Lung (tissue), 12 donors: ENCODE results near the gene DSC3. TPM values are rescaled to one million over a fixed set of nuclear protein-coding genes. Genes with fewer than 3 reads are reported as not detected.

Experiments
- ATAC-seq: fragments of 200-7000 bp; cut with Tn5 transposase; one replicate; pipeline ENCODE4 v1.9.1; 2020; ENCODE audit warnings: moderate number of reproducible peaks; ENCODE audit not compliant: insufficient read depth, low FRiP score
- DNase-seq, 3 donors: peaks; one replicate each; pipeline ENCODE4 v3.0.0-alpha.2; 2013 to 2017
- H3K27ac ChIP-seq, 2 donors: one replicate each; pipeline ENCODE4 v1.5.1; 2013; ENCODE audit warnings: mild to moderate bottlenecking in 2 of 2, moderate library complexity in 2 of 2, control low read depth in 1 of 2, inconsistent platforms in 1 of 2, low read depth in 1 of 2, low read length in 1 of 2
- H3K27me3 ChIP-seq, 3 donors: one replicate each; pipeline ENCODE4 v1.5.1; 2013; ENCODE audit warnings: low read length in 2 of 3; ENCODE audit not compliant: control insufficient read depth in 3 of 3, insufficient read depth in 3 of 3
- H3K36me3 ChIP-seq, 4 donors: one replicate each; pipeline ENCODE4 v1.5.1; 2013; ENCODE audit warnings: low read length in 4 of 4, mild to moderate bottlenecking in 1 of 4, moderate library complexity in 1 of 4; ENCODE audit not compliant: control insufficient read depth in 4 of 4, insufficient read depth in 4 of 4
- H3K4me1 ChIP-seq, 5 donors: one replicate each; pipeline ENCODE4 v1.5.1; 2013; ENCODE audit warnings: low read length in 5 of 5, mild to moderate bottlenecking in 2 of 5, moderate library complexity in 1 of 5; ENCODE audit not compliant: control insufficient read depth in 5 of 5, insufficient read depth in 5 of 5
- H3K4me3 ChIP-seq: one replicate; pipeline ENCODE4 v1.5.1; 2013; ENCODE audit warnings: mild to moderate bottlenecking, control low read depth, moderate library complexity
- H3K9ac ChIP-seq, 2 donors: one replicate each; pipeline ENCODE4 v1.5.1; 2013; ENCODE audit warnings: low read length in 2 of 2, control low read depth in 1 of 2; ENCODE audit not compliant: insufficient read depth in 1 of 2
- H3K9me3 ChIP-seq, 4 donors: one replicate each; pipeline ENCODE4 v1.5.1; 2013; ENCODE audit warnings: low read length in 3 of 4, mild to moderate bottlenecking in 1 of 4, moderate library complexity in 1 of 4; ENCODE audit not compliant: control insufficient read depth in 4 of 4, insufficient read depth in 3 of 4
- CTCF ChIP-seq: IDR thresholded peaks from 2 replicates; pipeline ENCODE4 v1.5.1; 2012; ENCODE audit warnings: mild to moderate bottlenecking; ENCODE audit errors: control extremely low read depth, extremely low read depth
- WGBS, 2 donors: extraction: QIAGEN DNeasy Blood & Tissue Kit; methylation state at CpG; one replicate each; pipeline ENCODE4 v1.1.7; 2013; 5-methylcytosine and 5-hydroxymethylcytosine counted together
- polyA plus RNA-seq, 2 donors: library from polyadenylated mRNA; stranded (reverse); fragments of 200-250 nt; gene quantifications; one replicate each; pipeline ENCODE4 v1.2.1, GENCODE V29; 2013
- total RNA-seq, 2 donors: library from RNA; depleted of rRNA in 1 of 2; stranded (reverse); fragments of >200 nt in 1 of 2; gene quantifications; one replicate each; pipeline ENCODE4 v1.2.1, GENCODE V29; 2014 to 2021
- donor health status: control.
- donor health status: control.
- donor health status: Bipolar disorder and iron deficiency.
- donor health status: healthy.
- donor health status: DM: yes; HTN: yes; CAD: no.

The DSC3 gene
- total and polyA plus RNA-seq, 4 donors = 0.41 to 1.3 (median 0.52) TPM

GRCh38 chr18:30989141-30989540 lies 53.4 kb downstream of the DSC3 start:
- ATAC-seq (no peak), DNase-seq (no peak)
- Histone ChIP-seq H3K9me3 (no peaks in the 10 kb centered on the region), H3K36me3 (no peaks in the 10 kb centered on the region), H3K4me3 (no peak overlapping the region), H3K9ac (no peak overlapping the region), H3K27me3 (no peaks in the 10 kb centered on the region), H3K4me1 (peaks cover 0 to 3% (median 0%) of the 10 kb centered on the region in 5 donors), H3K27ac (no peak overlapping the region)
- 91 to 93% methylated on average over 1 of the region's 1 CpG for WGBS, 2 donors
- TF ChIP-seq CTCF = no peak

DNA sequence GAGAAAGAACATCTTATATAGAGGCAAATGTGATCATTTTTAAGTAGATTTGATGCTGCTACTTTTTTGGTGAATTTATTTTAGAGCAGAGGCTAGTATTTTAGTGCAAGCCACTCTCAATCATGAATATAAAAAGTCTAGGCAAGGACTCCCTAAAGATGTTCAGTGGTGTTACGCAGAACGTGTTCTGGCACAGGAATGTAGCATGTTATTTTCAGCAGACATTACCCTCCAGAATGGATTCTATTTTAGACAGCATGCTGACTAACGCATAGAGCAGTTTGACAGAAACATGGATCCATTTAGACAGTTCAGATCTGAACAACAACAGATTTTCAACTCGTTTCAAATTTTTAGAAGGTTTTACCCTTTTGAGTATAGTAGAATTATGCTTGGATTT lies 54.1 kb downstream of the DSC3 start:
- Histone ChIP-seq H3K27me3 (no peaks in the 10 kb centered on the region), H3K9me3 (no peaks in the 10 kb centered on the region), H3K9ac (no peak overlapping the region), H3K4me1 (peaks cover 0 to 3% (median 0%) of the 10 kb centered on the region in 5 donors), H3K36me3 (no peaks in the 10 kb centered on the region), H3K27ac (no peak overlapping the region), H3K4me3 (no peak overlapping the region)
- WGBS, 2 donors = 89% methylated on average over 4 of the region's 4 CpGs
- DNase-seq (no peak), ATAC-seq (no peak)
- no peak for TF ChIP-seq CTCF

DNA sequence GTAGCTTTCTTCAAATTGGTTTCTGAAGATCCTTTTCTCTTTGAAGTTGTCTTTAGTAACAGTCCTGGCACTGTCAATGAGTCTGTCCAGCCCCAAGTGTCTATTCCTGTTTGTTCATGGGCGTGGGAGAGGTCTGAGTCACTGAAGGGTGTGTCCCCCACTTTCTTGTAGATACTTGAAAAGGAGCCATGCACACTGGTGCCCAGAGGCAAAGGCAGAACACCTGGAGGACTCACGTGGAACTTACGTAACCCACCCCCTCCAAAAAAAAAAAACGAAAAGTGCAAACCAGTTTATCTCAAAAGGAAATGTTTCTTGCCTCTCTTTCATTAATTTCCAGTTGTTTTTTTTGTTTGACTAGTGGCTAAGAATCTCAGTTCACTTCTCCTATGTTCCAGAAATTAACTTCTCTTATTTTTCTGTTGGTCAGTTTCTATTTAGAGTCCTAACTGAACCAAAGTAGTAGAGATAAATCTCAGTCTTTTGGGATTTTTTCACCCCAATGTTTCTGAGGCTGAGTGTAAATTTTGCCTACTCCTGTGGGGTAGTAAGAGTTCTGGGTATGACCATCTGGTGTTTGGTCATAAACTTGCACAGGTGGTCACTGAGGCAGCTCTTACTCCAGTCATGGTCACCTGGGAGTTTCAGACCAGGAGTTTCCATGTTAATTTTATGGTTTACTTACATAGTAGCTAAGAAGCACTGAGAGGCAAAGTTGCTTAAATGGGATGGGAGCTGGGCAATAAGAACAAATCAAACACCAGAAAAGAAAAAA lies 54.9 kb downstream of the DSC3 start:
- Histone ChIP-seq H3K4me1 (peaks cover 0 to 3% (median 0%) of the 10 kb centered on the region in 5 donors), H3K27me3 (no peaks in the 10 kb centered on the region), H3K9ac (no peak overlapping the region), H3K27ac (no peak overlapping the region), H3K9me3 (no peaks in the 10 kb centered on the region), H3K4me3 (no peak overlapping the region), H3K36me3 (no peaks in the 10 kb centered on the region)
- ATAC-seq (peak; percentile 89), DNase-seq (peak in 1 of 3 donors; percentile 3)
- TF ChIP-seq CTCF = no peak
- 44 to 56% methylated on average over 4 of the region's 4 CpGs for WGBS, 2 donors

DNA sequence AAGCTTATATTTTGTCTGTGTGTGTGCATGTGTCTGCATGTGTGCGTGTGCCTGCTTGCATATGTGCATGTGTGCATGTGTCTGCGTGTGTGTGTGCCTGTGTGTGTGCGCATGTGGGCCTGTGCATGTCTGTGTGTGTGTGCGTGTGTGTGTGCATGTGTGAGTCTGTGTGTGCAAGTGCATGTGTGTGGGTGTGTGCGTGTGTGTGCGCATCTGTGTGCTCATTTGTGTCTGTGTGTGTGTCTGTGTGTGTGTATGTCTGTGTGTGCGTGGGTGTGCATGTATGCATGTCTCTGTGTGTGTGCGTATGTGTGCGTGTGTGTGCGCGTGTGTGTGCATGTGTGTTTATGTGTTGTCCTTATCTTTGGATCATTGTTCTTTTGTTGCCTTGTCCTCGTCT lies 56.8 kb downstream of the DSC3 start:
- DNase-seq (no peak), ATAC-seq (no peak)
- WGBS, 2 donors = 92 to 96% methylated on average over 12 of the region's 12 CpGs
- no peak overlapping the region for H3K9ac ChIP-seq
- no peaks in the 10 kb centered on the region for H3K36me3 ChIP-seq
- no peak overlapping the region for H3K27ac ChIP-seq
- H3K4me3 ChIP-seq = no peak overlapping the region
- TF ChIP-seq CTCF = no peak
- no peaks in the 10 kb centered on the region for H3K9me3 ChIP-seq
- no peaks in the 10 kb centered on the region for H3K27me3 ChIP-seq
- peaks cover 0 to 3% (median 0%) of the 10 kb centered on the region in 5 donors for H3K4me1 ChIP-seq
